Sigmoid colon (tissue), 7 donors: ENCODE data around the gene C1orf53. TPM values are rescaled to one million over a fixed set of nuclear protein-coding genes. Genes with fewer than 3 reads are reported as not detected.
"Not testable (repeated sequence)": the region's sequence is repeated elsewhere in the genome, so short reads cannot be mapped to it uniquely, and the experiment has no call there.

ENCODE experiments used
- DNase-seq: peaks from one replicate; pipeline ENCODE4 v3.0.0-alpha.2; 2019
- H3K27ac ChIP-seq, 4 donors: fragments of 200-600 bp; sonication (generic); one replicate each; pipeline ENCODE4 v1.5.1; 2016 to 2019; ENCODE audit warnings: mild to moderate bottlenecking in 1 of 4
- H3K27me3 ChIP-seq, 3 donors: fragments of 200-600 bp; sonication (generic); one replicate each; pipeline ENCODE4 v1.5.1; 2019; ENCODE audit warnings: mild to moderate bottlenecking in 1 of 3
- H3K36me3 ChIP-seq, 4 donors: fragments of 200-600 bp; sonication (generic); one replicate each; pipeline ENCODE4 v1.5.1; 2016 to 2019
- H3K4me1 ChIP-seq, 4 donors: fragments of 200-600 bp; sonication (generic); one replicate each; pipeline ENCODE4 v1.5.1; 2017 to 2019
- H3K4me3 ChIP-seq, 4 donors: fragments of 200-600 bp; sonication (generic); one replicate each; pipeline ENCODE4 v1.5.1; 2017 to 2019; ENCODE audit warnings: mild to moderate bottlenecking in 2 of 4, moderate library complexity in 1 of 4
- H3K9me3 ChIP-seq, 4 donors: fragments of 200-600 bp in 3 of 4; sonication (generic) in 3 of 4; one replicate each; pipeline versions ENCODE4 v1.5.1 to v1.6.1; 2013 to 2019
- CTCF ChIP-seq, 4 experiments: fragments of 450-650 bp in 3 of 4; fragments of 200-600 bp in 1 of 4; IDR thresholded peaks; one replicate each; pipeline ENCODE4 v1.5.1; 2016 to 2019; ENCODE audit warnings: antibody characterized with exemption in 4 of 4, mild to moderate bottlenecking in 3 of 4, moderate library complexity in 2 of 4
- EP300 ChIP-seq, 4 donors: sonication (generic); formaldehyde crosslinking; IDR thresholded peaks; one replicate each; pipeline ENCODE4 v1.6.1; 2017; ENCODE audit warnings: antibody characterized with exemption in 4 of 4
- POLR2A ChIP-seq, 2 donors: fragments of 450-650 bp; IDR thresholded peaks; one replicate each; pipeline ENCODE4 v1.6.1; 2016; ENCODE audit warnings: antibody characterized with exemption in 2 of 2, mild to moderate bottlenecking in 2 of 2, moderate library complexity in 2 of 2
- POLR2AphosphoS5 ChIP-seq, 4 donors: sonication (generic); formaldehyde crosslinking; IDR thresholded peaks; one replicate each; pipeline ENCODE4 v1.6.1; 2017; ENCODE audit warnings: antibody characterized with exemption in 4 of 4
- WGBS, 2 donors: extraction: QIAGEN DNeasy Blood & Tissue Kit; methylation state at CpG; one replicate each; pipeline ENCODE4 v1.1.7; 2013; 5-methylcytosine and 5-hydroxymethylcytosine counted together
- intact Hi-C: fragments of 100-400 bp; cut with DNase I; formaldehyde crosslinking; loops from one replicate; pipeline ENCODE4 v1.15.1; 2023
- polyA plus RNA-seq, 3 donors: library from polyadenylated mRNA; stranded (reverse); fragments of 200-250 nt; gene quantifications; one replicate each; pipeline ENCODE4 v1.2.3, GENCODE V29; 2013
- total RNA-seq, 4 donors: library from RNA; depleted of rRNA; stranded (reverse); fragments of >200 nt; gene quantifications; one replicate each; pipeline ENCODE4 v1.1.0, GENCODE V29; 2016
- donor health status: healthy with polysubstance abuse.
- donor health status: Bipolar disorder and iron deficiency.
- donor health status: healthy.

The C1orf53 gene
- total and polyA plus RNA-seq, 7 donors: 1.2 to 13.8 (median 4.0) TPM; not detected in 1

GRCh38 chr1:197876894-197877293 lies 25.5 kb upstream of the C1orf53 start:
- Histone ChIP-seq H3K27ac (no peak overlapping the region), H3K9me3 (peaks cover 0 to 7% (median 0%) of the 10 kb centered on the region in 4 donors), H3K36me3 (no peaks in the 10 kb centered on the region), H3K27me3 (no peaks in the 10 kb centered on the region), H3K4me1 (no peaks in the 10 kb centered on the region), H3K4me3 (no peak overlapping the region)
- TF ChIP-seq EP300 (IDR thresholded peaks at IDR 0.05) (no peak), POLR2AphosphoS5 (IDR thresholded peaks at IDR 0.05) (no peak), CTCF (IDR thresholded peaks at IDR 0.05) (no peak), POLR2A (IDR thresholded peaks at IDR 0.05) (no peak)
- no peak for DNase-seq
- intact Hi-C loops: no loop called here

GRCh38 chr1:197880385-197880784 lies 22.0 kb upstream of the C1orf53 start:
- H3K27me3 ChIP-seq, H3K4me1 ChIP-seq, H3K9me3 ChIP-seq, H3K36me3 ChIP-seq, intact Hi-C loops, DNase-seq, H3K4me3 ChIP-seq, H3K27ac ChIP-seq: not testable (repeated sequence)
- WGBS, 2 donors: 72 to 81% methylated on average over 4 of the region's 4 CpGs

- H3K9me3 ChIP-seq, H3K27ac ChIP-seq, H3K27me3 ChIP-seq, DNase-seq, intact Hi-C loops, H3K4me1 ChIP-seq, H3K4me3 ChIP-seq, H3K36me3 ChIP-seq: not testable (repeated sequence)
- WGBS, 2 donors: 88 to 91% methylated on average over 2 of the region's 2 CpGs
Observed at GRCh38 chr1:197882241-197882640, 20.2 kb upstream of the C1orf53 start.

GRCh38 chr1:197884173-197884572 lies 18.3 kb upstream of the C1orf53 start:
- no peaks in the 10 kb centered on the region for H3K36me3 ChIP-seq
- H3K4me3 ChIP-seq: no peak overlapping the region
- intact Hi-C loops: no loop called here
- DNase-seq: no peak
- 55 to 74% methylated on average over 7 of the region's 7 CpGs for WGBS, 2 donors
- peaks cover 0 to 4% (median 0%) of the 10 kb centered on the region in 3 donors for H3K27me3 ChIP-seq
- H3K27ac ChIP-seq: no peak overlapping the region
- H3K9me3 ChIP-seq: no peaks in the 10 kb centered on the region
- no peaks in the 10 kb centered on the region for H3K4me1 ChIP-seq
- no peak for TF ChIP-seq EP300 (IDR thresholded peaks at IDR 0.05)
- no peak for TF ChIP-seq POLR2AphosphoS5 (IDR thresholded peaks at IDR 0.05)
- TF ChIP-seq CTCF (IDR thresholded peaks at IDR 0.05): no peak
- TF ChIP-seq POLR2A (IDR thresholded peaks at IDR 0.05): no peak

- intact Hi-C loops: no loop called here
- DNase-seq: no peak
- Histone ChIP-seq H3K27ac (no peak overlapping the region), H3K9me3 (no peaks in the 10 kb centered on the region), H3K27me3 (peaks cover 0 to 8% (median 0%) of the 10 kb centered on the region in 3 donors), H3K36me3 (no peaks in the 10 kb centered on the region), H3K4me3 (no peak overlapping the region), H3K4me1 (no peaks in the 10 kb centered on the region)
- TF ChIP-seq CTCF (IDR thresholded peaks at IDR 0.05) (no peak), EP300 (IDR thresholded peaks at IDR 0.05) (no peak), POLR2AphosphoS5 (IDR thresholded peaks at IDR 0.05) (no peak), POLR2A (IDR thresholded peaks at IDR 0.05) (no peak)
- WGBS, 2 donors: 86 to 90% methylated on average over 2 of the region's 2 CpGs
Observed at GRCh38 chr1:197890936-197891335, 11.5 kb upstream of the C1orf53 start.

- Histone ChIP-seq H3K9me3 (no peaks in the 10 kb centered on the region), H3K4me1 (no peaks in the 10 kb centered on the region), H3K27me3 (peaks cover 0 to 8% (median 0%) of the 10 kb centered on the region in 3 donors), H3K27ac (no peak overlapping the region), H3K36me3 (no peaks in the 10 kb centered on the region), H3K4me3 (no peak overlapping the region)
- TF ChIP-seq POLR2AphosphoS5 (IDR thresholded peaks at IDR 0.05) (no peak), CTCF (IDR thresholded peaks at IDR 0.05) (no peak), EP300 (IDR thresholded peaks at IDR 0.05) (no peak), POLR2A (IDR thresholded peaks at IDR 0.05) (no peak)
- intact Hi-C loops: no loop called here
- DNase-seq: no peak
Observed at GRCh38 chr1:197892684-197893083, 9.7 kb upstream of the C1orf53 start.
